ENCODE measurements around the gene EVPL.
A peak's percentile ranks its signal among the peaks of the same experiment; 100 is the strongest.
"Not testable (repeated sequence)": the region's sequence is repeated elsewhere in the genome, so short reads cannot be mapped to it uniquely, and the experiment has no call there.

EVPL gene

DNA sequence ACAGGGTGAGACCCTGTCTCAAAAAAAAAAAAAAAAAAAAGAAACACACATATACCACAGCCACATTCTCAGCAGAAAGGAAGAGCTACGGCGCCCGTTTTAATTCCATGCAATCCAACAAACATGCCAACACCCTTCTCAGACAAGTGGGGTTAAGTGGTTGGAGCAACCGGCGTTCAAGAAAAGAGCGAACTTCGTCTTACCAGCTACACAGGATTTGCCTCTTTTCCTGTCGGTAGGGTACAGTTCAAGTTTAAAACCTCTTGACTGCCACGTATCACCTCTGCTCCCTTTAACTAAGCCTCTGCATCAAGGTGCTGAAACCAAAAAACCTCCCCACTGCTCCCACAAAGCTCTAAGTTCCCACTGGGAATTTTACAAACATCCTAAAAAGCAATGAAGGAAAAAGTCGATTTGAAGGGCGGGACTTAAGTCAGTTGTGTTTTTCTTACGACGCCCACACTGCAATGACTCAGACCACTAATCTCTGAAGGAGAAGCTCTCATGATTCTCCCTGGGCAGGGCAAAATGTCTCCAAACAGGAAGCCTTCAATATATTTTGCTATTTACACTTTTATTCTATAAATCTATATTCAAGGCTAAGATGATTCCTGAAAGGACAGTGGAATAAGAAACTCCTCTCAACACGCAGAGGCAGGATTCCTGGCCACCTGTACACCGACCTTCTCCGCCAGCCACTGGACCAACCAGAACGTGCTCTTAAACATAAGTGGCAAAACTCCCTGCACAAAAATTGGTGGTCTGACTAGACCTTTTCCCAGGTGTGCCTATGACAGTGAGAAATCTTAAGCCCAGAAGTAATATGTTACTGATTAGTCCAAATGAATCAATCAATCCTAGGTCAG is 26.4 kb upstream of the EVPL start:
- no peak overlapping the region for H3K27ac Mint-ChIP-seq (ENCODE audit: low read depth)
- H3K9me3 Mint-ChIP-seq, result no peaks in the 10 kb centered on the region
- no peak overlapping the region for H3K4me3 Mint-ChIP-seq
- DNase-seq (ENCODE audit: low spot score in 2 of 2) (no peak), ATAC-seq (replicated peaks; ENCODE audit: extremely low read depth, poor library complexity, severe bottlenecking) (no peak)
- peaks cover 72% of the 10 kb centered on the region for H3K36me3 Mint-ChIP-seq (ENCODE audit: insufficient read depth)
- H3K4me1 Mint-ChIP-seq, result peaks cover 16% of the 10 kb centered on the region
- no peaks in the 10 kb centered on the region for H3K27me3 Mint-ChIP-seq

DNA sequence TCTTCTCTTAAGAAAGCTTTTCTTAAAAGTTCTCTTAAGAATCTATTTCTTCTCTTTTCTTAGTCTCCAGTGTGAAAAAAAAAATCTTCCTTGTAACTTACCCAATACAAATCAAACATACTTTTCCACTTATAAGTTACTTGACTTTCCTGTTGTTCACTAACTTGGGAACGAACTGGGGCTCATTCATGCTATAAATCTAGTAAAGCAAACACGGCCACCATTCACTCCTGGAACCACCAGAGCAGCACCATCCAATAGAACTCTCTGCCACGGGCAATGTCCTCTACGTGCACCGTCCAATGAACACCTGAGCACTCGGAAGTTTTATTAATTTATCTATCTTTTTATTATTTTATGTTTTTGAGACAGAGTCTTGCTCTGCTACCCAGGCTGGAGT is 24.5 kb upstream of the EVPL start:
- peaks cover 64% of the 10 kb centered on the region for H3K36me3 Mint-ChIP-seq (ENCODE audit: insufficient read depth)
- H3K27ac Mint-ChIP-seq (ENCODE audit: low read depth), result no peak overlapping the region
- no peak overlapping the region for H3K4me3 Mint-ChIP-seq
- DNase-seq (ENCODE audit: low spot score in 2 of 2) (no peak), ATAC-seq (replicated peaks; ENCODE audit: extremely low read depth, poor library complexity, severe bottlenecking) (no peak)
- no peaks in the 10 kb centered on the region for H3K27me3 Mint-ChIP-seq
- peaks cover 16% of the 10 kb centered on the region for H3K4me1 Mint-ChIP-seq
- H3K9me3 Mint-ChIP-seq, result no peaks in the 10 kb centered on the region

DNA sequence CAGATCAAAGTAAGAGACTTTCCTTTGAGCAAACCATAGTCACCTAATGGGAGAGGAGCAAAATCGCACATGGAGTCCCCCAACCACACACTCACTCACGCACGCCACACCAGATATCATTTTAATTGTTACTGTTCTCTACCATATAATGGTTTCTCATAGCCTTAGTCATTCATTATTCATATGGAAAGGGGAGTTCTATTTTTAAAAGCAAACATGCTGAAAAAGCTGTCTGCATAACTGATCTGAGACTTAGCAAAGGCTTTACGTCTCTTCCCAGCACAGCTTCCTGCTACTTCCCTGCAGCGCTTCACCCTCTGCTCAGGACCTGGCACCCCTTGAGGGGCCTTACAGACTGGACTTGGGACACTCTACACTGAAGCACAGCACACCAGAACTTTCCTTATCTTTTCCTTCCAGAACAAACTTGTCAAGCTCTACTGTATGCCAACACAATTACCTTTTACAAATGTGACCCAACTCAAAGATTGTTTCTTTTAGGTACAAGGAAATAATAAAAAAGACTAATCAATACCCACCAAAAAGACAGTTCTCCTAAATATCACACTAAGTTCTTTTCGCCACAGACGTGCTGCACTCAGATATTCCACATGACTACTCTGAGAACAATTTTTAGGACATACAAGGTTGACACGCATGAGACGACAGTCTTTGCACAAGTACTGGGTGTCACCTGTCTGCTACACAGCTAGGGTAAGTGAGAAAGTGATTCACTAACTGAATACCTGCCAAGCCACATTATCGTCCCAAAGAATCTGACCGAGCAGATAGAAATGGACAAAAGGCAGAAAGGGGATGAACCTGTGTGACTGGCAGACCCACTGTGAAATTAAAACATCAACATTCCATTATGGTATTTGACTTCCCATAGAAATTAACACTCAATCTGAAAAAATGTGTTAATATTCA is 23.7 kb upstream of the EVPL start:
- ATAC-seq (replicated peaks; ENCODE audit: extremely low read depth, poor library complexity, severe bottlenecking) (no peak), DNase-seq (ENCODE audit: low spot score in 2 of 2) (no peak)
- Mint-ChIP-seq H3K27me3 (no peaks in the 10 kb centered on the region), H3K4me3 (no peak overlapping the region), H3K27ac (ENCODE audit: low read depth) (peak overlapping the region; percentile 60), H3K9me3 (no peaks in the 10 kb centered on the region), H3K36me3 (ENCODE audit: insufficient read depth) (peaks cover 63% of the 10 kb centered on the region), H3K4me1 (peaks cover 10% of the 10 kb centered on the region)

DNA sequence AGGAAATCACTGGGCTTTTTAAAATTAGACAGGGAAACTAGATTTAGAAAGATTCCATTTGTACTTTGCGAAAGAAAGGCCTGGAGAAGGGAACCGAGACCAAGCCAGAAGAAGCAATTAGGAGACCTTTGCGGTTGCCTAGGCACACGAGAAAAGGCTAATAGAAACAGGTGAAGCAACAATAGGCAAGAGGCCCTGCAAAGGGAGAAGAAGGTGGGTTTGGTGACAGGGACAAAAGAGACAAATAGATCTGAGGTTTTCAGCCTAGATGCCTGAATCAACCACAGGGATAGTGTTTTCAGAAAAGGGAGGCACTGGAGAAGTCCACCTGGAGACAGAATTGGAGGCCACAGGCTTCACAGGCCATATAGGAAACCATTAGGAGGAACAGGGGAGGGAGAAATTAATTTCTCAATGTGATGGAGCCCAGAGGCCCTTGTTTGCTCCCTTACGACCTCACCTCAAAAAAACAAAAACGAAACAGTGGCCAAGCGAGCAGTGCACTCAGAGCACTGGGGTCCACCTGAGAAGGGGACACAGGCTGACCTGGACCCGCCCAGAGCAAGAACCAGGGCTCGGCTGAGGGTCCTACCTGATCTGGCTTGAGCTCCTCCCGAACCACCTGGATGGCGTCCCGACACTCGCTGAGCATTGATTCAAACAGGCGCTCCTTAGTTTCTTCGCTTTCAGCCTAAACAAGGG is 22.9 kb upstream of the EVPL start:
- DNase-seq (ENCODE audit: low spot score in 2 of 2) (no peak), ATAC-seq (replicated peaks; ENCODE audit: extremely low read depth, poor library complexity, severe bottlenecking) (no peak)
- no peaks in the 10 kb centered on the region for H3K9me3 Mint-ChIP-seq
- H3K27ac Mint-ChIP-seq (ENCODE audit: low read depth), result peak overlapping the region; percentile 60
- H3K4me3 Mint-ChIP-seq, result no peak overlapping the region
- H3K36me3 Mint-ChIP-seq (ENCODE audit: insufficient read depth), result peaks cover 65% of the 10 kb centered on the region
- H3K4me1 Mint-ChIP-seq, result peaks cover 10% of the 10 kb centered on the region
- H3K27me3 Mint-ChIP-seq, result no peaks in the 10 kb centered on the region

DNA sequence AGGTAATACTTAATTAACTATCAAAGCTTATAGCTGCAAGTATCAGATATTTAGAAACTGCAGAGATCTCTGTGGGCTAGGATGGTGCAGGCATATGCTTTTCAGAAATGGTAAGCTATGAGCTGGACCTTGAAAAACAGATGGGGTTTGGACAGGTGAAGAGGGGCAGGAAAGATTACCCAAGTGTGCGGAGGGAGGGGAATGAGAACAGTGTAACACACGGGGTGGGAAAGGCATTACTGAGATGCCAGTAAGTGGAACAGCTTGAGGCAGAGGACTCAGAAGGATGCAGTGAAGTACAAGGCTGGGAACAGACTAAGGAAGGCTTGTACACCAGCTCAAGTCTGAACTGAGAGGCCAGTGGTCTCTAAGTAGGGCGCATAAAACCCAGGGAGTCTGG is 22.1 kb upstream of the EVPL start:
- Mint-ChIP-seq H3K9me3 (no peaks in the 10 kb centered on the region), H3K27me3 (no peaks in the 10 kb centered on the region), H3K27ac (ENCODE audit: low read depth) (peak overlapping the region; percentile 13), H3K36me3 (ENCODE audit: insufficient read depth) (peaks cover 65% of the 10 kb centered on the region), H3K4me3 (no peak overlapping the region), H3K4me1 (peaks cover 10% of the 10 kb centered on the region)
- DNase-seq (ENCODE audit: low spot score in 2 of 2) (no peak), ATAC-seq (replicated peaks; ENCODE audit: extremely low read depth, poor library complexity, severe bottlenecking) (no peak)

DNA sequence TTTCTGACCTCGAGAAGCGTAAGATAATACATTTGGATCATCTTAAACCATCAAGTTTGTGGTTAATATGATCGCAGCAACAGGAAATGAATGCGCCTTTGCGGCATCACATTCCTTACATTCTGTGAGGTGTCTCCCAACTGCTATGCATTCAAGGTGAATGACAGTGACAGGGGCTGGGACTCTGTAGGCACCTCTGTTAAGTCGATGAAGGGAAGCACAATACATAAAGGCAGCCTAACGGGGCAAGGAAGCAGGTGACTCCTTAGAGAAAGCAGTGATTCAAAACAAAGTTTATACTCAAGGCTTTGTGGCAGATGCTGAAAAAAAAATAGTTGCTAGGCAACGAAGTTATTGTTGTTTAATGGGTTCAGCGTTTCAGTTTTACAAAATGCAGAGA is 21.6 kb upstream of the EVPL start:
- Mint-ChIP-seq H3K27me3 (no peaks in the 10 kb centered on the region), H3K9me3 (no peaks in the 10 kb centered on the region), H3K27ac (ENCODE audit: low read depth) (peak overlapping the region; percentile 13), H3K4me1 (peaks cover 10% of the 10 kb centered on the region), H3K36me3 (ENCODE audit: insufficient read depth) (peaks cover 65% of the 10 kb centered on the region), H3K4me3 (no peak overlapping the region)
- ATAC-seq (replicated peaks; ENCODE audit: extremely low read depth, poor library complexity, severe bottlenecking), result no peak
- no peak for DNase-seq (ENCODE audit: low spot score in 2 of 2)

DNA sequence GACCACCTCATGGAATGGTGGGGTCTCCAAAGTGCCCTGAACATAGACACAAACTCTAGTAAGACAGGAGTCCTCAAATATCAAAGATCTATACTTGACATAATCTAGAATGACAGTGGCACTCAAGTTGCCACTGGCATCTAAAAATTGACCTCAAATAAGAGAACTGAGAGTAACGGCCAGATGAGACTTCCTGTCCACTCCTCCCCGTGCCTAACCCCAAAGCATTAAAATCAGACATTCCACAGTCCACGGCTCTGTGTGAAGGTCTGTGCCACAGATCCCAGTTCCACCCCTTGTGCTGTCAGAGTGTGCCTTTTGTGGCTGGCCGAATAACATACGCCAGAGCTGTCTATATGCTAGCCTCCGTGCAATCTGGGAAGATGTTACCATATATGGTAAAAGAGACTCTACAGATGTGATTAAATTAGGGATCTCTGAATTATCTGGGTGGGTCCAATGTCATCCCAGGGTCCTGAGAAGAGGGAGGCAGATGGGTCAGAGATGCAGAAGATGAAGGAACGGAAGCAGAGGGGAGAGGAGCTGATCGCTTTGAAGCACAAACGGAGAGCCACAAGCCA is 21.0 kb upstream of the EVPL start:
- Mint-ChIP-seq H3K36me3 (ENCODE audit: insufficient read depth) (peaks cover 63% of the 10 kb centered on the region), H3K27me3 (no peaks in the 10 kb centered on the region), H3K4me1 (peaks cover 10% of the 10 kb centered on the region), H3K9me3 (no peaks in the 10 kb centered on the region), H3K27ac (ENCODE audit: low read depth) (no peak overlapping the region), H3K4me3 (no peak overlapping the region)
- ATAC-seq (replicated peaks; ENCODE audit: extremely low read depth, poor library complexity, severe bottlenecking) (no peak), DNase-seq (ENCODE audit: low spot score in 2 of 2) (no peak)

DNA sequence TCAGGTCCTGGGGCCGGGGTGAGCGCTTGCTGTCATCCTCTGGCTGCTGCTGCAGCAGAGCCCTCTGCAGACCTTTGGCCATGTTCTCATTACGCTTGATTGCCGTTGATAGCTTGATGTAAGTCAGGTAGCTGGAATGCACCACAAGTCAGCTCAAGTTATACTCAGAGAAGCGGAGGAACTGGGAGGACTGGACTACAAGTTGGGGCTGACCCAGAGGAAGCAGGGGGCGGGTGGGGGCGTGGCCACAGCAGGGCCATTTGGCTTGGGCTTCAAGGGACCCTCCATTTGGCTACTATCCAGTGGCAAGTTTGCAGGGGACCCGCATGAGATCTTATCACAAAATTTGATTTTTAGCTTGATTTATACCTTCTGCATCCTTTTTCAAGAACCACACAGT is 19.0 kb upstream of the EVPL start:
- Mint-ChIP-seq H3K4me3 (no peak overlapping the region), H3K27me3 (no peaks in the 10 kb centered on the region), H3K9me3 (no peaks in the 10 kb centered on the region), H3K4me1 (peaks cover 5% of the 10 kb centered on the region), H3K36me3 (ENCODE audit: insufficient read depth) (peaks cover 67% of the 10 kb centered on the region), H3K27ac (ENCODE audit: low read depth) (no peak overlapping the region)
- no peak for DNase-seq (ENCODE audit: low spot score in 2 of 2)
- no peak for ATAC-seq (replicated peaks; ENCODE audit: extremely low read depth, poor library complexity, severe bottlenecking)

DNA sequence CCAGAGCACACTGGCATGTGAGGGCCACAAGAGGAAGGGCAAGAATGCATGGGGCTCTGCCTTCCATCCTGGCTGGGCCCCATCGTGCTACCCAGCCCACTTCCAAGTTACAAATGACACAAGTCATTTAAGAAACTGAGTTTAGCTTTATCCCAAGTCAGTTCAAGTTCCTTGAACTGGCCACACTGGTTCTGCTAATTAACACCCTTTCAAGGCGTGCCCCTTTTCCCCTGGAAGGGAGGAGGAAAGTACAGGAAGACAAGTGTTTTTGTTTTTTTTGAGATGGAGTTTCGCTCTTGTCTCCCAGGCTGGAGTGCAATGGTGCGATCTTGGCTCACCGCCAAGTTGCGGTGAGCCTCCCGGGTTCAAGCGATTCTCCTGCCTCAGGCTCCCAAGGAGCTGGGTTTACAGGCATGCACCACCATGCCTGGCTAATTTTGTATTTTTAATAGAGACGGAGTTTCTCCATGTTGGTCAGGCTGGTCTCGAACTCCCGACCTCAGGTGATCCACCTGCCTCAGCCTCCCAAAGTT is 17.4 kb upstream of the EVPL start:
- not testable (repeated sequence) for H3K9me3 Mint-ChIP-seq; H3K4me3 Mint-ChIP-seq; ATAC-seq (replicated peaks; ENCODE audit: extremely low read depth, poor library complexity, severe bottlenecking); H3K4me1 Mint-ChIP-seq; H3K27ac Mint-ChIP-seq (ENCODE audit: low read depth); H3K27me3 Mint-ChIP-seq; DNase-seq (ENCODE audit: low spot score in 2 of 2)
- H3K36me3 Mint-ChIP-seq (ENCODE audit: insufficient read depth), result peaks cover 62% of the 10 kb centered on the region

DNA sequence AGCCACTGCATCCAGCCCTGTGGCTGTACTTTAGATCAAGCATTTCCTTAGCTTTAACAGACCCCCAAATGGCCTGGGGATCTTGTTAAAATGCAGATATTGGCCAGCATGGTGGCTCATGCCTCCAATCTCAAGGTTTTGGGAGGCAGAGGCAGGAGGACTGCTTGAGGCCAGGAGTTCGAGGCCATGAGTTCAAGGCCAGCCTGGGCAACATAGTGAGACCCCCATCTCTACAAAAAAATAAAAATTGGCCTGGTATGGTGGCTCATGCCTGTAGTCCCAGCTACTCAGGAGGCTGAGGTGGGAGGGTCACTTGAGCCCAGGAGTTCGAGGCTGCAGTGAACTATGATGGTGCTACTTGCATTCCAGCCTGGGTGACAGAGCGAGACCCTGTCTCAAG is 15.8 kb upstream of the EVPL start:
- H3K4me1 Mint-ChIP-seq; H3K9me3 Mint-ChIP-seq; DNase-seq (ENCODE audit: low spot score in 2 of 2); ATAC-seq (replicated peaks; ENCODE audit: extremely low read depth, poor library complexity, severe bottlenecking); H3K4me3 Mint-ChIP-seq; H3K27me3 Mint-ChIP-seq; H3K27ac Mint-ChIP-seq (ENCODE audit: low read depth): not testable (repeated sequence)
- peaks cover 62% of the 10 kb centered on the region for H3K36me3 Mint-ChIP-seq (ENCODE audit: insufficient read depth)

DNA sequence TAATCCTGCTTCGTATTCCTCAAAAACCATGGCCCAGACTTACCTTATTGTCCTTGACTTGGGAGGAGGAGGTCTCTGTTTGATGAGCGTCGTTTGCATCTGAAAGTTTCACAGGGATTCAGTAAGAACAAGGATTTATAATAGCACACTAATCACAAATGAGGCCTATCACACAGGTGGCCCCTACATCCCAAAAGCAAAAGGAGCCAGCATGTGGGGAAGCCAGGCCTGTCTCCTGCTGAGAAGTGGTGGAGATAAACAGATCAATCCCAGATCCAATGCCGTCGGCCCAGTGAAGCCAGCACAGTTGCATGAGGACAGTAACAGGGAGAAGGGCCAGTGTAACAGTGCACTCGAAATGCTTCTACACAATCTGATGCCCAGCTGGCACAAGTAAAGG is 13.3 kb upstream of the EVPL start:
- ATAC-seq (replicated peaks; ENCODE audit: extremely low read depth, poor library complexity, severe bottlenecking) (no peak), DNase-seq (ENCODE audit: low spot score in 2 of 2) (no peak)
- Mint-ChIP-seq H3K9me3 (no peaks in the 10 kb centered on the region), H3K27ac (ENCODE audit: low read depth) (no peak overlapping the region), H3K27me3 (no peaks in the 10 kb centered on the region), H3K36me3 (ENCODE audit: insufficient read depth) (peaks cover 46% of the 10 kb centered on the region), H3K4me1 (no peaks in the 10 kb centered on the region), H3K4me3 (no peak overlapping the region)

DNA sequence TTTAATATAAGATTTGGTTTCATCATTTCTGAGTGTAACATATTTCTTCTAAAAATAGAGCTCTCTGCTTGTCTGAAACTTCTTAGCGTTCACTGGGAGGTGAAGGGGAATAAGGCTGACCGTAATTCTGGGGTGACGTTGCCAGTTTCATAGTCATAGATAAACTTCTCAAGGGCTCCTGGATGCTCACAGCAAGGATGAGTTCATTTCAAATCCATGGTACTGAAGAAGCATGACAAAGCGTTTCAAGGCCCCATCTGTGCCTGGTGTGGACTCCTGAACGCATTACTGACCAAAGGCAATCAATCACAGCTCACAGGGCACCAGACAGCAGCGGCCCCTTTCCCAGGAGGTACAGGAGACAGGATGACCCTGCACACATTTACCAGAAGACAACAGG is 12.0 kb upstream of the EVPL start:
- no peak for DNase-seq (ENCODE audit: low spot score in 2 of 2)
- Mint-ChIP-seq H3K36me3 (ENCODE audit: insufficient read depth) (peaks cover 37% of the 10 kb centered on the region), H3K9me3 (no peaks in the 10 kb centered on the region), H3K4me3 (no peak overlapping the region), H3K27ac (ENCODE audit: low read depth) (peak overlapping the region; percentile 41), H3K4me1 (peaks cover 5% of the 10 kb centered on the region), H3K27me3 (no peaks in the 10 kb centered on the region)
- ATAC-seq (replicated peaks; ENCODE audit: extremely low read depth, poor library complexity, severe bottlenecking), result no peak

All from central memory CD8-positive, alpha-beta T cell (primary cell).